HL-60 (cell line): ENCODE data around the gene PARP6.

ENCODE experiments used
- GABPA ChIP-seq: IDR thresholded peaks from 2 replicates; pipeline ENCODE4 v1.6.1; 2012; ENCODE audit warnings: low read depth
- POLR2AphosphoS5 ChIP-seq: IDR thresholded peaks from 2 replicates; pipeline ENCODE4 v1.6.1; 2012; ENCODE audit warnings: low read depth
- SPI1 ChIP-seq: IDR thresholded peaks from 2 replicates; pipeline ENCODE4 v1.6.1; 2012; ENCODE audit warnings: low read depth, mild to moderate bottlenecking, borderline replicate concordance
- TF ChIP-seq, protein P1 (sequence below): IDR thresholded peaks from one replicate; pipeline ENCODE4 v1.5.1; 2011; ENCODE audit warnings: low read length, control low read depth, inconsistent platforms; ENCODE audit not compliant: insufficient read depth
- TF ChIP-seq, protein P2 (sequence below): IDR thresholded peaks from 2 replicates; pipeline ENCODE4 v1.6.1; 2012; ENCODE audit warnings: low read depth; ENCODE audit not compliant: insufficient replicate concordance

DNA sequence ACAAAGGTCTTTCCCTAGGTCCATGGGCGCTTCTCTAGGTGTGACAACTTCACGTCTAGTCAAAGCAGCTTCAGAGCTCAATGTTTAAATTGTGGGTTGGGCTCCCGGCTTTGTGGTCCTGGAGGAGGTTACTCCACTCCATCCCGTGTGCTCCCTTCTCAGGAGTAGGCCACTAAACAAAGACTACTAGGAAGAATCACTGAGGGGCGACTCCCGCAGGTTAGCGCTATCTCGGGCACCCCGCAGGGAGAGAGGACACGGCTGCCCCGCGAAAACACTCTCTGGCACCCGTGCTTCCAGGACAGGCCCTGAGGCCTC is 500 bp downstream of the PARP6 start:
- TF ChIP-seq, protein P1, sequence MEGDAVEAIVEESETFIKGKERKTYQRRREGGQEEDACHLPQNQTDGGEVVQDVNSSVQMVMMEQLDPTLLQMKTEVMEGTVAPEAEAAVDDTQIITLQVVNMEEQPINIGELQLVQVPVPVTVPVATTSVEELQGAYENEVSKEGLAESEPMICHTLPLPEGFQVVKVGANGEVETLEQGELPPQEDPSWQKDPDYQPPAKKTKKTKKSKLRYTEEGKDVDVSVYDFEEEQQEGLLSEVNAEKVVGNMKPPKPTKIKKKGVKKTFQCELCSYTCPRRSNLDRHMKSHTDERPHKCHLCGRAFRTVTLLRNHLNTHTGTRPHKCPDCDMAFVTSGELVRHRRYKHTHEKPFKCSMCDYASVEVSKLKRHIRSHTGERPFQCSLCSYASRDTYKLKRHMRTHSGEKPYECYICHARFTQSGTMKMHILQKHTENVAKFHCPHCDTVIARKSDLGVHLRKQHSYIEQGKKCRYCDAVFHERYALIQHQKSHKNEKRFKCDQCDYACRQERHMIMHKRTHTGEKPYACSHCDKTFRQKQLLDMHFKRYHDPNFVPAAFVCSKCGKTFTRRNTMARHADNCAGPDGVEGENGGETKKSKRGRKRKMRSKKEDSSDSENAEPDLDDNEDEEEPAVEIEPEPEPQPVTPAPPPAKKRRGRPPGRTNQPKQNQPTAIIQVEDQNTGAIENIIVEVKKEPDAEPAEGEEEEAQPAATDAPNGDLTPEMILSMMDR: no peak
- no peak for TF ChIP-seq POLR2AphosphoS5
- TF ChIP-seq, protein P2, sequence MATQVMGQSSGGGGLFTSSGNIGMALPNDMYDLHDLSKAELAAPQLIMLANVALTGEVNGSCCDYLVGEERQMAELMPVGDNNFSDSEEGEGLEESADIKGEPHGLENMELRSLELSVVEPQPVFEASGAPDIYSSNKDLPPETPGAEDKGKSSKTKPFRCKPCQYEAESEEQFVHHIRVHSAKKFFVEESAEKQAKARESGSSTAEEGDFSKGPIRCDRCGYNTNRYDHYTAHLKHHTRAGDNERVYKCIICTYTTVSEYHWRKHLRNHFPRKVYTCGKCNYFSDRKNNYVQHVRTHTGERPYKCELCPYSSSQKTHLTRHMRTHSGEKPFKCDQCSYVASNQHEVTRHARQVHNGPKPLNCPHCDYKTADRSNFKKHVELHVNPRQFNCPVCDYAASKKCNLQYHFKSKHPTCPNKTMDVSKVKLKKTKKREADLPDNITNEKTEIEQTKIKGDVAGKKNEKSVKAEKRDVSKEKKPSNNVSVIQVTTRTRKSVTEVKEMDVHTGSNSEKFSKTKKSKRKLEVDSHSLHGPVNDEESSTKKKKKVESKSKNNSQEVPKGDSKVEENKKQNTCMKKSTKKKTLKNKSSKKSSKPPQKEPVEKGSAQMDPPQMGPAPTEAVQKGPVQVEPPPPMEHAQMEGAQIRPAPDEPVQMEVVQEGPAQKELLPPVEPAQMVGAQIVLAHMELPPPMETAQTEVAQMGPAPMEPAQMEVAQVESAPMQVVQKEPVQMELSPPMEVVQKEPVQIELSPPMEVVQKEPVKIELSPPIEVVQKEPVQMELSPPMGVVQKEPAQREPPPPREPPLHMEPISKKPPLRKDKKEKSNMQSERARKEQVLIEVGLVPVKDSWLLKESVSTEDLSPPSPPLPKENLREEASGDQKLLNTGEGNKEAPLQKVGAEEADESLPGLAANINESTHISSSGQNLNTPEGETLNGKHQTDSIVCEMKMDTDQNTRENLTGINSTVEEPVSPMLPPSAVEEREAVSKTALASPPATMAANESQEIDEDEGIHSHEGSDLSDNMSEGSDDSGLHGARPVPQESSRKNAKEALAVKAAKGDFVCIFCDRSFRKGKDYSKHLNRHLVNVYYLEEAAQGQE: no peak
- TF ChIP-seq GABPA: no peak
- TF ChIP-seq SPI1: no peak
